SK-N-SH (cell line): Measurements from ENCODE around the gene ZNF580. TPM values are rescaled to one million over a fixed set of nuclear protein-coding genes. Genes with fewer than 3 reads are reported as not detected.

Source experiments
- CTCF ChIA-PET: fragments of 300-600, 350-600 bp; formaldehyde crosslinking; extraction: SDS; loops from one replicate; lab custom pipeline; 2021; lab: Yijun Ruan, JAX
- POLR2A ChIA-PET: fragments of 350-600 bp; sonication (Branson Sonifier 250); formaldehyde crosslinking; extraction: SDS; loops from one replicate; lab custom pipeline; 2020; ENCODE audit warnings: antibody characterized with exemption, inconsistent platforms; lab: Yijun Ruan, JAX
- DNase-seq: peaks from one replicate; pipeline ENCODE4 v3.0.0; 2012
- H2AFZ ChIP-seq: fragments of 200-600 bp; sonication (generic); 2 replicates; pipeline ENCODE4 v1.8.1; 2016; ENCODE audit warnings: antibody characterized with exemption, mild to moderate bottlenecking, low read depth
- H3F3A ChIP-seq: fragments of 200-600 bp; sonication (generic); replicated peaks from 2 replicates; pipeline ENCODE3; 2016; ENCODE audit warnings: antibody characterized with exemption, mild to moderate bottlenecking; ENCODE audit not compliant: insufficient read depth
- H3K27ac ChIP-seq, 2 experiments: fragments of 200-500 bp in 1 of 2; fragments of 200-600 bp in 1 of 2; sonication (Bioruptor generic) in 1 of 2; sonication (generic), shearing (Covaris generic) in 1 of 2; 2 replicates each; pipeline versions ENCODE4 v1.5.1 to v1.6.1; 2014 to 2016; ENCODE audit warnings: low read depth in 2 of 2, inconsistent platforms in 1 of 2, low read length in 1 of 2, mild to moderate bottlenecking in 1 of 2, mixed read lengths in 1 of 2
- H3K27me3 ChIP-seq: fragments of 200-600 bp; sonication (generic), shearing (Covaris generic); 2 replicates; pipeline ENCODE4 v1.6.1; 2016; ENCODE audit warnings: mixed run types; ENCODE audit not compliant: insufficient read depth
- H3K36me3 ChIP-seq, 2 experiments: fragments of 200-500 bp in 1 of 2; fragments of 200-600 bp in 1 of 2; sonication (Bioruptor generic) in 1 of 2; sonication (generic) in 1 of 2; replicated peaks in 1 of 2; 2 replicates each; pipeline versions ENCODE3 to v1.5.1; 2014 to 2016; ENCODE audit warnings: low read length in 1 of 2, mild to moderate bottlenecking in 1 of 2; ENCODE audit not compliant: insufficient read depth in 2 of 2, control insufficient read depth in 1 of 2
- H3K4me1 ChIP-seq, 2 experiments: fragments of 200-500 bp in 1 of 2; fragments of 200-600 bp in 1 of 2; sonication (Bioruptor generic) in 1 of 2; sonication (generic), shearing (Covaris generic) in 1 of 2; 2 replicates each; pipeline versions ENCODE4 v1.5.1 to v1.6.1; 2014 to 2016; ENCODE audit warnings: low read depth in 1 of 2, low read length in 1 of 2, mixed run types in 1 of 2; ENCODE audit not compliant: insufficient read depth in 2 of 2, control insufficient read depth in 1 of 2
- H3K4me2 ChIP-seq: fragments of 200-600 bp; sonication (generic), shearing (Covaris generic); 2 replicates; pipeline ENCODE4 v1.6.1; 2017; ENCODE audit warnings: mixed run types
- H3K4me3 ChIP-seq, 2 experiments: fragments of 200-500 bp in 1 of 2; fragments of 200-600 bp in 1 of 2; sonication (Bioruptor generic) in 1 of 2; sonication (generic), shearing (Covaris generic) in 1 of 2; 2 replicates each; pipeline versions ENCODE4 v1.5.1 to v1.8.1; 2014 to 2016; ENCODE audit warnings: low read depth in 2 of 2, inconsistent platforms in 1 of 2, low read length in 1 of 2, mild to moderate bottlenecking in 1 of 2, mixed read lengths in 1 of 2, moderate library complexity in 1 of 2
- H3K79me2 ChIP-seq: fragments of 200-600 bp; sonication (generic); 2 replicates; pipeline ENCODE4 v1.8.1; 2017; ENCODE audit warnings: mild to moderate bottlenecking; ENCODE audit not compliant: insufficient read depth
- H3K9ac ChIP-seq: fragments of 200-600 bp; sonication (generic); 2 replicates; pipeline ENCODE4 v1.6.1; 2017; ENCODE audit warnings: mixed run types
- H3K9me2 ChIP-seq: fragments of 200-600 bp; sonication (generic); 2 replicates; pipeline ENCODE4 v1.6.1; 2017; ENCODE audit warnings: mixed run types
- H3K9me3 ChIP-seq: fragments of 200-600 bp; sonication (generic); 2 replicates; pipeline ENCODE4 v1.6.1; 2017; ENCODE audit warnings: mixed run types, mild to moderate bottlenecking, moderate library complexity
- H4K20me1 ChIP-seq: fragments of 200-600 bp; sonication (generic); 2 replicates; pipeline ENCODE4 v1.6.1; 2017; ENCODE audit warnings: mild to moderate bottlenecking, mixed run types; ENCODE audit not compliant: insufficient read depth
- ELF1 ChIP-seq: IDR thresholded peaks from 2 replicates; pipeline ENCODE4 v1.4.0; 2012
- GABPA ChIP-seq: IDR thresholded peaks from 2 replicates; pipeline ENCODE4 v1.4.0; 2012; ENCODE audit warnings: low read depth, mild to moderate bottlenecking
- GATA2 ChIP-seq: sonication (generic); formaldehyde crosslinking; IDR thresholded peaks from 2 replicates; pipeline ENCODE4 v1.5.0; 2020; ENCODE audit warnings: mild to moderate bottlenecking, missing genetic modification reagents
- IRF3 ChIP-seq: fragments of 150-350 bp; IDR thresholded peaks from 2 replicates; pipeline ENCODE4 v1.6.1; 2016; ENCODE audit warnings: mild to moderate bottlenecking, low read depth, low read length
- NRF1 ChIP-seq: IDR thresholded peaks from 2 replicates; pipeline ENCODE4 v1.6.1; 2012; ENCODE audit warnings: low read depth, mild to moderate bottlenecking, low read length
- PBX3 ChIP-seq: IDR thresholded peaks from 2 replicates; pipeline ENCODE4; 2012
- POLR2AphosphoS5 ChIP-seq: IDR thresholded peaks from 2 replicates; pipeline ENCODE4 v1.6.1; 2012; ENCODE audit warnings: low read depth, low read length
- RAD21 ChIP-seq: IDR thresholded peaks from 2 replicates; pipeline ENCODE4 v1.6.1; 2012; ENCODE audit warnings: mild to moderate bottlenecking, low read length
- RCOR1 ChIP-seq: fragments of 150-350 bp; IDR thresholded peaks from 2 replicates; pipeline ENCODE4 v1.6.1; 2017; ENCODE audit warnings: antibody characterized with exemption, low read length
- REST ChIP-seq: IDR thresholded peaks from 2 replicates; pipeline ENCODE4 v1.6.1; 2012; ENCODE audit warnings: mild to moderate bottlenecking, low read depth, low read length, moderate library complexity
- RFX5 ChIP-seq: IDR thresholded peaks from 2 replicates; pipeline ENCODE4 v1.6.1; 2012; ENCODE audit warnings: mild to moderate bottlenecking, improper control_type of control experiment, low read length
- RXRA ChIP-seq: IDR thresholded peaks from 2 replicates; pipeline ENCODE4 v1.4.0; 2012; ENCODE audit warnings: low read depth, mild to moderate bottlenecking, borderline replicate concordance
- SMC3 ChIP-seq: IDR thresholded peaks from 2 replicates; pipeline ENCODE4 v1.6.1; 2012; ENCODE audit warnings: low read depth, low read length, improper control_type of control experiment
- USF1 ChIP-seq: IDR thresholded peaks from 2 replicates; pipeline ENCODE4 v1.4.0; 2012; ENCODE audit warnings: low read depth, borderline replicate concordance
- WGBS: methylation state at CpG from one replicate; pipeline ENCODE4 v1.1.6; 2017; ENCODE audit warnings: low lambda C conversion rate; 5-methylcytosine and 5-hydroxymethylcytosine counted together
- polyA plus RNA-seq, 3 experiments: library from polyadenylated mRNA; depleted of rRNA; stranded (reverse); fragments of >200 nt; gene quantifications; 2 replicates each; pipeline ENCODE4 v1.2.3, GENCODE V29; 2012
- TF ChIP-seq, protein P1 (sequence below): IDR thresholded peaks from 2 replicates; pipeline ENCODE4 v1.4.0; 2012; ENCODE audit warnings: low read depth

ZNF580 gene
- polyA plus RNA-seq, 1 of the 3 experiments (the other 2 are of a cell fraction): 21.9 TPM

DNA sequence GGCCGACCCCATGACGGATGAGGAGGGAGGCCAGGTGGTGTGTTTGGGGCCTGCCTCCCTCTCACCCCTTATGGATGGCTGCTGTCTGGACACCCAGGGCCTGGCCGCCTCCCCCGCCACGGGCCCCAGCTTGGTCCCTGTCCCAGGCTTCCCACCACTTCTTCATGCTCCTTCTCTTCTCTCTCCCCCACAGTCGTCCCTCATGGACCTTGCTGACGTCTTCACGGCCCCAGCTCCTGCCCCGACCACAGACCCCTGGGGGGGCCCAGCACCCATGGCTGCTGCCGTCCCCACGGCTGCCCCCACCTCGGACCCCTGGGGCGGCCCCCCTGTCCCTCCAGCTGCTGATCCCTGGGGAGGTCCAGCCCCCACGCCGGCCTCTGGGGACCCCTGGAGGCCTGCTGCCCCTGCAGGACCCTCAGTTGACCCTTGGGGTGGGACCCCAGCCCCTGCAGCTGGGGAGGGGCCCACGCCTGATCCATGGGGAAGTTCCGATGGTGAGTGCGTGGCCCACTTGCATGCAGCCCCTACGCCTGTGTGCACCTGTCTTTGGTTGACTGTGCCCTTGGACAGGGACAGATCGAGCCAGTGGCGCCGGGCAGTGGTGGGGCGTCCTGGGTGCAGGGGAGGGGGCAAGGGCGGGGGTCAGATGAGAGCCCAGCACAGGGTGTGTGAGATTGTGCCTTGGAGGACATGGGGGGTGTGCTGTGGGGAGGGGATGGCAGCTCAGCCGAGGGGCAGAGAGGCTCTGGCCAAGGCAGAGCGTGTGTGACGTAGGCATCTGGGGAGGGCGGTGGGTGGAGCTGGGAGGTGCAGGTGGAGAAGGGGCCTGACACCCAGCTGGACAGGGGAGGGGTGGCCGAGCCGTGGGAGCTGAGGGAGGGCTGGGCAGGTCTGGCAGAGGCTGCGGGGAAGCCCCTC lies 51.0 kb downstream of the ZNF580 start:
- Histone ChIP-seq H3K9ac (no peak overlapping the region), H3K4me1 (no peaks in the 10 kb centered on the region), H3K4me3 (no peak overlapping the region), H3K27ac (no peak overlapping the region), H3K4me2 (no peak overlapping the region), H4K20me1 (peaks cover 15% of the 10 kb centered on the region), H3K9me2 (no peaks in the 10 kb centered on the region), H3K36me3 (peaks cover 0 to 69% of the 10 kb centered on the region in 2 experiments), H3K9me3 (no peaks in the 10 kb centered on the region), H3F3A (no peaks in the 10 kb centered on the region), H3K79me2 (peaks cover 5% of the 10 kb centered on the region; the same call in 1 of the 2 replicates), H2AFZ (no peak overlapping the region), H3K27me3 (no peaks in the 10 kb centered on the region)
- no peak for DNase-seq
- WGBS: 96% methylated on average over 26 of the region's 31 CpGs
- TF ChIP-seq USF1 (no peak), ELF1 (no peak), NRF1 (no peak), REST (no peak), RFX5 (no peak), PBX3 (no peak)
- ChIA-PET POLR2A (no interaction called here), CTCF (interaction anchor here (0.6 to 1.1 kb wide), 3 partner anchors 9 to 187 kb away, joined by 3 read pairs; no protein-coding TSS in a partner anchor)

GRCh38 chr19:55692681-55693081 lies 51.9 kb downstream of the ZNF580 start:
- H3K36me3 ChIP-seq: peaks cover 0 to 75% of the 10 kb centered on the region in 2 experiments
- POLR2A ChIA-PET: no interaction called here
- WGBS: 86% methylated on average over 5 of the region's 19 CpGs
- TF ChIP-seq RAD21 (no peak), RXRA (no peak), REST (no peak), RFX5 (no peak), RCOR1 (no peak), IRF3 (no peak), SMC3 (no peak), GATA2 (CRISPR knock-in tag) (no peak), POLR2AphosphoS5 (no peak), GABPA (no peak)
- TF ChIP-seq, protein P1, sequence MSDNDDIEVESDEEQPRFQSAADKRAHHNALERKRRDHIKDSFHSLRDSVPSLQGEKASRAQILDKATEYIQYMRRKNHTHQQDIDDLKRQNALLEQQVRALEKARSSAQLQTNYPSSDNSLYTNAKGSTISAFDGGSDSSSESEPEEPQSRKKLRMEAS: no peak

More at GRCh38 chr19:55692681-55693081, 51.9 kb downstream of the ZNF580 start:
- Histone ChIP-seq H3K9me3 (no peaks in the 10 kb centered on the region), H3K4me2 (no peak overlapping the region), H2AFZ (no peak overlapping the region), H3K9ac (no peak overlapping the region), H3K79me2 (peaks cover 5% of the 10 kb centered on the region; the same call in 1 of the 2 replicates), H4K20me1 (peaks cover 6% of the 10 kb centered on the region), H3K27me3 (no peaks in the 10 kb centered on the region), H3K27ac (no peak overlapping the region), H3K4me3 (no peak overlapping the region), H3K9me2 (no peaks in the 10 kb centered on the region), H3F3A (no peaks in the 10 kb centered on the region), H3K4me1 (no peaks in the 10 kb centered on the region)
- CTCF ChIA-PET: interaction anchor here (0.6 kb wide), 1 partner anchor 8 kb away, joined by 3 read pairs; no protein-coding TSS in a partner anchor
- DNase-seq: no peak
